IMR-90 (cell line): ENCODE results near the gene EXOC4. TPM values are rescaled to one million over a fixed set of nuclear protein-coding genes. Genes with fewer than 3 reads are reported as not detected.

Experiments
- ATAC-seq: fragments of 200-7000 bp; cut with Tn5 transposase; 2 replicates; pipeline ENCODE4 v1.9.1; 2020; ENCODE audit warnings: low read depth, mild to moderate bottlenecking, moderate library complexity
- BruUV-seq: library from RNA; stranded (reverse); fragments of 400-500 nt; replicated peaks from 2 replicates; lab custom pipeline; 2021; lab: Mats Ljungman, UMichigan
- CTCF ChIA-PET: fragments of 300-600 bp; formaldehyde crosslinking; extraction: SDS; loops from one replicate; lab custom pipeline; 2021; ENCODE audit warnings: antibody characterized with exemption; lab: Yijun Ruan, JAX
- POLR2A ChIA-PET: fragments of 300-600 bp; sonication (Branson Sonifier 250); formaldehyde crosslinking; loops from one replicate; lab custom pipeline; 2022; ENCODE audit warnings: antibody characterized with exemption; ENCODE audit not compliant: unreplicated experiment; lab: Charles Lee
- DNase-seq: peaks from one replicate; pipeline ENCODE4 v3.0.0; 2013
- H2AFZ ChIP-seq: replicated peaks from 2 replicates; pipeline ENCODE3; 2013; ENCODE audit warnings: low read length, mild to moderate bottlenecking; ENCODE audit not compliant: poor library complexity
- H2AK5ac ChIP-seq: 2 replicates; pipeline ENCODE4 v1.6.1; 2013; ENCODE audit warnings: low read depth, low read length, inconsistent platforms
- H2AK9ac ChIP-seq: replicated peaks from 2 replicates; pipeline ENCODE3; 2013; ENCODE audit warnings: mild to moderate bottlenecking, low read depth, low read length, moderate library complexity; ENCODE audit not compliant: poor library complexity
- H2BK120ac ChIP-seq: 2 replicates; pipeline ENCODE4 v1.6.1; 2013; ENCODE audit warnings: low read depth, low read length, inconsistent platforms
- H2BK15ac ChIP-seq: 3 replicates; pipeline ENCODE4 v1.6.1; 2013; ENCODE audit warnings: low read depth, low read length, inconsistent platforms
- H2BK20ac ChIP-seq: 2 replicates; pipeline ENCODE4 v1.6.1; 2013; ENCODE audit warnings: low read depth, mild to moderate bottlenecking, inconsistent platforms, low read length, moderate library complexity
- H2BK5ac ChIP-seq: 2 replicates; pipeline ENCODE4 v1.6.1; 2013; ENCODE audit warnings: mild to moderate bottlenecking, low read depth, low read length, inconsistent platforms; ENCODE audit not compliant: poor library complexity, severe bottlenecking
- H3K14ac ChIP-seq: replicated peaks from 2 replicates; pipeline ENCODE4 v1.6.1; 2013; ENCODE audit warnings: low read depth, low read length, inconsistent platforms
- H3K18ac ChIP-seq: 2 replicates; pipeline ENCODE4 v1.6.1; 2013; ENCODE audit warnings: low read depth, low read length, control low read depth
- H3K23ac ChIP-seq: 2 replicates; pipeline ENCODE4 v1.6.1; 2013; ENCODE audit warnings: low read depth, low read length, inconsistent platforms
- H3K27ac ChIP-seq: 2 replicates; pipeline ENCODE4 v1.5.1; 2013; ENCODE audit warnings: mild to moderate bottlenecking, control low read depth, low read length; ENCODE audit not compliant: insufficient read depth
- H3K27me3 ChIP-seq: 2 replicates; pipeline ENCODE4 v1.6.1; 2013; ENCODE audit warnings: low read length; ENCODE audit not compliant: control insufficient read depth, insufficient read depth
- H3K36me3 ChIP-seq: 2 replicates; pipeline ENCODE4 v1.6.1; 2013; ENCODE audit warnings: low read length, mixed read lengths; ENCODE audit not compliant: control insufficient read depth, insufficient read depth
- H3K4ac ChIP-seq: 2 replicates; pipeline ENCODE4 v1.6.1; 2013; ENCODE audit warnings: low read depth, low read length, inconsistent platforms
- H3K4me1 ChIP-seq: 2 replicates; pipeline ENCODE4 v1.6.1; 2013; ENCODE audit warnings: low read length, mixed read lengths; ENCODE audit not compliant: control insufficient read depth, insufficient read depth
- H3K4me2 ChIP-seq: 2 replicates; pipeline ENCODE4 v1.6.1; 2013; ENCODE audit warnings: low read depth, mild to moderate bottlenecking, control low read depth, low read length, moderate library complexity
- H3K4me3 ChIP-seq: 2 replicates; pipeline ENCODE4 v1.5.1; 2013; ENCODE audit warnings: low read depth, mild to moderate bottlenecking, control low read depth, low read length, moderate library complexity; ENCODE audit not compliant: insufficient read depth
- H3K56ac ChIP-seq: 2 replicates; pipeline ENCODE4 v1.6.1; 2013; ENCODE audit warnings: low read length, inconsistent platforms; ENCODE audit not compliant: insufficient read depth; ENCODE audit errors: extremely low read depth
- H3K79me1 ChIP-seq, 2 experiments: 2 replicates each; pipeline ENCODE4 v1.6.1; 2013; ENCODE audit warnings: low read length in 2 of 2, inconsistent platforms in 1 of 2, low read depth in 1 of 2
- H3K9ac ChIP-seq: 2 replicates; pipeline ENCODE4 v1.6.1; 2013; ENCODE audit warnings: low read depth, low read length, control low read depth
- H3K9me1 ChIP-seq: 2 replicates; pipeline ENCODE4 v1.6.1; 2013; ENCODE audit warnings: low read length, inconsistent platforms; ENCODE audit not compliant: insufficient read depth
- H3K9me3 ChIP-seq: 2 replicates; pipeline ENCODE4 v1.6.1; 2013; ENCODE audit warnings: low read length; ENCODE audit not compliant: control insufficient read depth, insufficient read depth
- H4K20me1 ChIP-seq: 2 replicates; pipeline ENCODE4 v1.6.1; 2013; ENCODE audit warnings: low read length, inconsistent platforms; ENCODE audit not compliant: insufficient read depth
- H4K5ac ChIP-seq: 2 replicates; pipeline ENCODE4 v1.6.1; 2013; ENCODE audit warnings: mild to moderate bottlenecking, low read depth, low read length, control low read depth
- H4K8ac ChIP-seq, 2 experiments: 2 replicates each; pipeline ENCODE4 v1.6.1; 2013; ENCODE audit warnings: low read depth in 2 of 2, low read length in 2 of 2, control low read depth in 1 of 2, inconsistent platforms in 1 of 2
- H4K91ac ChIP-seq: 2 replicates; pipeline ENCODE4 v1.6.1; 2013; ENCODE audit warnings: low read depth, low read length, inconsistent platforms; ENCODE audit not compliant: insufficient read depth
- BHLHE40 ChIP-seq: fragments of 150-350 bp; IDR thresholded peaks from 2 replicates; pipeline ENCODE4 v1.6.1; 2016; ENCODE audit warnings: mild to moderate bottlenecking, low read depth, low read length
- CHD1 ChIP-seq: IDR thresholded peaks from 2 replicates; pipeline ENCODE4 v1.6.1; 2012; ENCODE audit warnings: low read depth, low read length, improper control_type of control experiment
- CTCF ChIP-seq: conservative IDR thresholded peaks from 2 replicates; pipeline ENCODE4 v1.5.1; 2012; ENCODE audit warnings: mild to moderate bottlenecking, low read depth, low read length, improper control_type of control experiment
- ELK1 ChIP-seq: fragments of 150-350 bp; IDR thresholded peaks from 2 replicates; pipeline ENCODE4 v1.6.1; 2016; ENCODE audit warnings: low read depth, mild to moderate bottlenecking, low read length, moderate library complexity, borderline replicate concordance
- FOS ChIP-seq: fragments of 150-350 bp; IDR thresholded peaks from 2 replicates; pipeline ENCODE4 v1.6.1; 2016; ENCODE audit warnings: low read depth, low read length
- MAFK ChIP-seq: IDR thresholded peaks from 2 replicates; pipeline ENCODE4 v1.6.1; 2012; ENCODE audit warnings: low read depth, low read length, improper control_type of control experiment
- MAZ ChIP-seq: IDR thresholded peaks from 2 replicates; pipeline ENCODE4 v1.6.1; 2012; ENCODE audit warnings: low read depth, mild to moderate bottlenecking, low read length, improper control_type of control experiment, moderate library complexity, borderline replicate concordance
- MXI1 ChIP-seq: IDR thresholded peaks from 2 replicates; pipeline ENCODE4 v1.6.1; 2012; ENCODE audit warnings: low read depth, mild to moderate bottlenecking, low read length, moderate library complexity, borderline replicate concordance
- NFE2L2 ChIP-seq: fragments of 150-350 bp; IDR thresholded peaks from 2 replicates; pipeline ENCODE4 v1.6.1; 2016; ENCODE audit warnings: low read depth, mild to moderate bottlenecking, low read length
- POLR2A ChIP-seq: IDR thresholded peaks from 2 replicates; pipeline ENCODE4 v1.6.1; 2012; ENCODE audit warnings: mild to moderate bottlenecking, low read depth, low read length
- RAD21 ChIP-seq: IDR thresholded peaks from 2 replicates; pipeline ENCODE4 v1.6.1; 2012; ENCODE audit warnings: low read length, improper control_type of control experiment
- RCOR1 ChIP-seq: IDR thresholded peaks from 2 replicates; pipeline ENCODE4 v1.6.1; 2012; ENCODE audit warnings: mild to moderate bottlenecking, low read length, improper control_type of control experiment; ENCODE audit not compliant: insufficient replicate concordance
- SMC3 ChIP-seq: fragments of 150-350 bp; IDR thresholded peaks from 2 replicates; pipeline ENCODE4 v1.6.1; 2016; ENCODE audit warnings: low read depth, mild to moderate bottlenecking, antibody characterized with exemption, low read length, moderate library complexity
- USF2 ChIP-seq: fragments of 150-350 bp; IDR thresholded peaks from 2 replicates; pipeline ENCODE4 v1.6.1; 2017; ENCODE audit warnings: mild to moderate bottlenecking, antibody characterized with exemption, low read length, low read depth
- WGBS, 2 experiments: methylation state at CpG; one replicate each; pipeline versions ENCODE4 v1.1.5 to v1.1.7; 2013; ENCODE audit warnings: missing lambda C conversion rate in 2 of 2; ENCODE audit not compliant: insufficient read length in 1 of 2; ENCODE audit errors: extremely low coverage in 2 of 2; 5-methylcytosine and 5-hydroxymethylcytosine counted together
- dilution Hi-C: fragments of 300-500 bp; cut with HindIII; formaldehyde crosslinking; loops from one replicate; pipeline ENCODE4 v1.14.3; 2018; ENCODE audit warnings: low sequenced_read_pairs; ENCODE audit not compliant: unreplicated experiment
- in situ Hi-C: fragments of 300-500 bp; cut with MboI; formaldehyde crosslinking; loops from 3 replicates; pipeline ENCODE4 v1.14.3; 2019; ENCODE audit warnings: low sequenced_read_pairs, inconsistent platforms, mixed read lengths
- intact Hi-C: fragments of 100-400 bp; cut with micrococcal nuclease; formaldehyde crosslinking; loops from 2 replicates; pipeline ENCODE4 v1.10.0; 2022
- polyA plus RNA-seq, 3 experiments: library from polyadenylated mRNA; depleted of rRNA; stranded (reverse); fragments of >200 nt; gene quantifications; 2 replicates each; pipeline ENCODE4 v1.2.3, GENCODE V29; 2012; ENCODE audit warnings: low replicate concordance in 1 of 3
- total RNA-seq: library from RNA; depleted of rRNA; stranded (reverse); fragments of >200 nt; gene quantifications from 2 replicates; pipeline ENCODE4 v1.2.3, GENCODE V29; 2012

The EXOC4 gene
- total and polyA plus RNA-seq, 2 of the 4 experiments (the other 2 are of a cell fraction), result 25.4 to 94.6 TPM

- Histone ChIP-seq H4K91ac (no peak overlapping the region), H3K9me1 (no peaks in the 10 kb centered on the region), H2BK5ac (no peak overlapping the region), H3K4me3 (no peak overlapping the region), H3K27ac (no peak overlapping the region), H2BK120ac (no peak overlapping the region), H3K56ac (no peak overlapping the region), H3K4me1 (no peaks in the 10 kb centered on the region), H2AFZ (no peak overlapping the region), H3K9me3 (no peaks in the 10 kb centered on the region), H3K27me3 (no peaks in the 10 kb centered on the region), H3K18ac (no peak overlapping the region), H4K5ac (no peak overlapping the region), H2AK5ac (no peak overlapping the region), H3K23ac (no peak overlapping the region), H3K9ac (no peak overlapping the region), H3K4ac (no peak overlapping the region), H3K79me1 (no peaks in the 10 kb centered on the region), H2AK9ac (no peak overlapping the region), H3K4me2 (no peak overlapping the region), H3K36me3 (no peaks in the 10 kb centered on the region), H4K8ac (no peak overlapping the region), H3K14ac (no peak overlapping the region), H2BK20ac (no peak overlapping the region), H4K20me1 (no peaks in the 10 kb centered on the region), H2BK15ac (no peak overlapping the region)
- DNase-seq (no peak), ATAC-seq (no peak)
- ChIA-PET CTCF (no interaction called here), POLR2A (no interaction called here)
- dilution Hi-C loops, result no loop called here
- TF ChIP-seq FOS (no peak), CHD1 (no peak), CTCF (no peak), NFE2L2 (no peak), RAD21 (no peak), RCOR1 (no peak), POLR2A (no peak), BHLHE40 (no peak), ELK1 (no peak), MXI1 (no peak), USF2 (no peak), MAZ (no peak), MAFK (no peak), SMC3 (no peak)
- intact Hi-C loops, result no loop called here
- in situ Hi-C loops, result no loop called here
- BruUV-seq, result no TSS peak
- WGBS, 2 experiments, result no CpG with 5 or more reads among the region's 5 CpGs
These were observed 853.0 kb downstream of the EXOC4 start for GRCh38 chr7:134105841-134106240.
